Measurements from ENCODE around the gene MTOR.
A peak's percentile ranks its signal among the peaks of the same experiment; 100 is the strongest.

GRCh38 chr1:11272832-11273594 is 10.7 kb upstream of the MTOR start, which contains the start of gene UBIAD1:
- TF ChIP-seq CTCF (IDR thresholded peaks at IDR 0.05) (peak in 2 of 6 experiments; percentile 8 to 34), POLR2AphosphoS5 (IDR thresholded peaks at IDR 0.05) (peak; percentile 50 to 77), POLR2A (IDR thresholded peaks at IDR 0.05) (peak in 2 of 4 donors; percentile 58 to 79)
